ENCODE measurements around the gene KLRF1.

The KLRF1 gene

GRCh38 chr12:9827209-9827888, at the start of gene KLRF1:
TSS of gene KLRF1 (plus strand) at chr12:9827481. CDS start at chr12:9827545, 64 bp downstream.
- no peak for DNase-seq

- no peak for DNase-seq
These were observed 48.1 kb upstream of the KLRF1 start for GRCh38 chr12:9779209-9779608.

- DNase-seq: no peak
These were observed 45.9 kb upstream of the KLRF1 start for GRCh38 chr12:9781360-9781759.

GRCh38 chr12:9782547-9783382, 44.5 kb upstream of the KLRF1 start:
- DNase-seq: no peak

GRCh38 chr12:9784326-9784725, 43.0 kb upstream of the KLRF1 start:
- DNase-seq: no peak

GRCh38 chr12:9784816-9785215, 42.5 kb upstream of the KLRF1 start:
- no peak for DNase-seq

- no peak for DNase-seq
These were observed 40.3 kb upstream of the KLRF1 start for GRCh38 chr12:9786726-9787717.

GRCh38 chr12:9792185-9792900, 34.9 kb upstream of the KLRF1 start:
- no peak for DNase-seq

GRCh38 chr12:9792961-9793617, 34.2 kb upstream of the KLRF1 start:
- DNase-seq: no peak

GRCh38 chr12:9793779-9794395, 33.4 kb upstream of the KLRF1 start:
- no peak for DNase-seq

GRCh38 chr12:9794484-9795093, 32.7 kb upstream of the KLRF1 start:
- DNase-seq: no peak

- DNase-seq: no peak
These were observed 31.3 kb upstream of the KLRF1 start for GRCh38 chr12:9795945-9796344.

GRCh38 chr12:9796346-9796745, 30.9 kb upstream of the KLRF1 start:
- DNase-seq: no peak

GRCh38 chr12:9796971-9797370, 30.3 kb upstream of the KLRF1 start:
- no peak for DNase-seq

- no peak for DNase-seq
These were observed 29.3 kb upstream of the KLRF1 start for GRCh38 chr12:9797722-9798619.

GRCh38 chr12:9799961-9800360, 27.3 kb upstream of the KLRF1 start:
- DNase-seq: no peak

- no peak for DNase-seq
These were observed 21.4 kb upstream of the KLRF1 start for GRCh38 chr12:9805883-9806282.

GRCh38 chr12:9806714-9807113, 20.6 kb upstream of the KLRF1 start:
- DNase-seq: no peak

- no peak for DNase-seq
These were observed 18.8 kb upstream of the KLRF1 start for GRCh38 chr12:9808504-9808903.

GRCh38 chr12:9809338-9809737, 17.9 kb upstream of the KLRF1 start:
- no peak for DNase-seq

All from femur (tissue), 1 donor.